Aorta (tissue), 5 donors: ENCODE measurements around the gene ANKRD44. TPM values are rescaled to one million over a fixed set of nuclear protein-coding genes. Genes with fewer than 3 reads are reported as not detected.
A peak's percentile ranks its signal among the peaks of the same experiment; 100 is the strongest.

Experiments
- ATAC-seq: fragments of 200-7000 bp; cut with Tn5 transposase; one replicate; pipeline ENCODE4 v1.9.1; 2022; ENCODE audit warnings: moderate library complexity; ENCODE audit not compliant: low FRiP score
- DNase-seq, 2 donors: peaks; one replicate each; pipeline ENCODE4 v3.0.0-alpha.2; 2020
- H3K27ac ChIP-seq, 2 donors: one replicate each; pipeline ENCODE4 v1.5.1; 2013; ENCODE audit warnings: low read length in 2 of 2, mild to moderate bottlenecking in 2 of 2, moderate library complexity in 2 of 2, control low read depth in 1 of 2, inconsistent platforms in 1 of 2, low read depth in 1 of 2
- H3K27me3 ChIP-seq, 2 donors: one replicate each; pipeline ENCODE4 v1.6.1; 2013; ENCODE audit warnings: control low read depth in 1 of 2, low read length in 1 of 2, mild to moderate bottlenecking in 1 of 2, moderate library complexity in 1 of 2; ENCODE audit not compliant: insufficient read depth in 2 of 2, control insufficient read depth in 1 of 2
- H3K36me3 ChIP-seq, 2 donors: one replicate each; pipeline ENCODE4 v1.6.1; 2013; ENCODE audit warnings: control low read depth in 1 of 2, low read length in 1 of 2, mild to moderate bottlenecking in 1 of 2; ENCODE audit not compliant: insufficient read depth in 2 of 2, control insufficient read depth in 1 of 2
- H3K4me1 ChIP-seq, 2 donors: one replicate each; pipeline ENCODE4 v1.6.1; 2013; ENCODE audit warnings: low read length in 2 of 2, control low read depth in 1 of 2, mild to moderate bottlenecking in 1 of 2, moderate library complexity in 1 of 2; ENCODE audit not compliant: insufficient read depth in 2 of 2, control insufficient read depth in 1 of 2
- H3K4me3 ChIP-seq, 2 donors: one replicate each; pipeline ENCODE4 v1.5.1; 2013; ENCODE audit warnings: low read length in 2 of 2, control low read depth in 1 of 2, mild to moderate bottlenecking in 1 of 2
- H3K9me3 ChIP-seq: one replicate; pipeline ENCODE4 v1.6.1; 2013; ENCODE audit warnings: mild to moderate bottlenecking, low read length; ENCODE audit not compliant: control insufficient read depth
- WGBS, 2 donors: extraction: QIAGEN DNeasy Blood & Tissue Kit; methylation state at CpG; one replicate each; pipeline ENCODE4 v1.1.7; 2013; 5-methylcytosine and 5-hydroxymethylcytosine counted together
- intact Hi-C, 2 donors: fragments of 100-400 bp; cut with DNase I; formaldehyde crosslinking; loops; one replicate each; pipeline versions ENCODE4 v1.14.2 to v1.15.0; 2022
- polyA plus RNA-seq, 2 donors: library from polyadenylated mRNA; stranded (reverse); fragments of 200-250 nt; gene quantifications; one replicate each; pipeline ENCODE4 v1.2.3, GENCODE V29; 2013
- total RNA-seq, 2 donors: library from RNA; stranded (reverse); fragmentation: NEBNext Ultra II Directional; extraction: Animal tissue kit (Norgen Biotek cat#: 25700); gene quantifications; one replicate each; pipeline ENCODE4 v1.2.1, GENCODE V29; 2021
- donor health status: healthy with polysubstance abuse.
- donor health status: Bipolar disorder and iron deficiency.
- donor health status: DM: no; HTN: no; CAD: no.
- donor health status: DM: no; HTN: no; CAD: no.
- donor health status: DM: yes; HTN: yes; CAD: no.

Gene ANKRD44
- total and polyA plus RNA-seq, 4 donors = 4.5 to 62.6 (median 33.8) TPM

- no peak overlapping the region for H3K27ac ChIP-seq
- H3K4me1 ChIP-seq = peaks cover 0 to 3% of the 10 kb centered on the region in 2 donors
- DNase-seq = no peak
- H3K36me3 ChIP-seq = peaks cover 0 to 2% of the 10 kb centered on the region in 2 donors
- no peak for ATAC-seq
- no peak overlapping the region for H3K4me3 ChIP-seq
- WGBS, 2 donors = 97 to 100% methylated on average over 1 of the region's 1 CpG
- no peaks in the 10 kb centered on the region for H3K9me3 ChIP-seq
- intact Hi-C loops = no loop called here
- no peaks in the 10 kb centered on the region for H3K27me3 ChIP-seq
These were observed 318.1 kb downstream of the ANKRD44 start for GRCh38 chr2:196992466-196992865.

DNA sequence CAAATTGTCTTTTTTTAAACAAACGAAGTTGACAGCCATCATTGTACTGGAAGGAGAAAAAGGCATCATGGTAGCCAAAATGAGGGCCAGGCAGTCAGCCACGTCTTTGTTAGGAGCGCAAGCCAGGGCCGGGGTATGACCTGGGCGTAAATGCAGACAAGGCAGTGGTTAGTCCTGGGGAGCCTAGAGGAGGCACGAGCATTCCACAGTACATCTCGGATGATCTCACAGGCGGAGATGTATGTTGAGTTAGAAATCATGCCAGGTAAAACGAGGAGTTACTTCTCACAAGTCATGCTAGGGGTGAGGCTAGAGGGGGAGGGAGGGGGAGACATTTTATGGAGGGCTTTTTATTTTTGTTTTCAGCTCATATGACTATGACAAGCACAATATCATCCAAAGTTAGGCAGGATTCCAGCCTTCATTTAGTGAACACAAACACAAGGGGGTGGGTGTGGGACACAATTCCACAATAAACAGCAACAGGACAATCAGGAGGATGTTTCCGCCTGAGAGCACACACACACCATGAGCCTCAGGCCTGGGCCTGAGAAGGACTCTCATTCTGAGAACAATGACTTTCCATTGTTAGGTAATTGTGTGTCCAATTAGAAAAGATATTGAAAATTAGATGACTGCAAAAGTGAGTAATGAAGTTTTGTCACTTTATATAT lies 319.7 kb downstream of the ANKRD44 start:
- Histone ChIP-seq H3K4me1 (peaks cover 0 to 3% of the 10 kb centered on the region in 2 donors), H3K9me3 (no peaks in the 10 kb centered on the region), H3K36me3 (peaks cover 0 to 2% of the 10 kb centered on the region in 2 donors), H3K27me3 (no peaks in the 10 kb centered on the region), H3K4me3 (no peak overlapping the region), H3K27ac (no peak overlapping the region)
- no peak for ATAC-seq
- 88% methylated on average over 10 of the region's 10 CpGs for WGBS, 2 donors
- intact Hi-C loops = no loop called here
- DNase-seq = no peak

GRCh38 chr2:196990092-196990491 lies 320.5 kb downstream of the ANKRD44 start:
- intact Hi-C loops = no loop called here
- Histone ChIP-seq H3K4me3 (no peak overlapping the region), H3K36me3 (peaks cover 0 to 2% of the 10 kb centered on the region in 2 donors), H3K27me3 (no peaks in the 10 kb centered on the region), H3K4me1 (peaks cover 0 to 3% of the 10 kb centered on the region in 2 donors), H3K27ac (no peak overlapping the region), H3K9me3 (no peaks in the 10 kb centered on the region)
- DNase-seq = no peak
- WGBS, 2 donors = 96% methylated on average over 1 of the region's 1 CpG
- no peak for ATAC-seq

GRCh38 chr2:196989496-196989895 lies 321.1 kb downstream of the ANKRD44 start:
- intact Hi-C loops = no loop called here
- WGBS, 2 donors = 88 to 90% methylated on average over 4 of the region's 4 CpGs
- H3K36me3 ChIP-seq = peaks cover 0 to 2% of the 10 kb centered on the region in 2 donors

GRCh38 chr2:196988639-196989038 lies 321.9 kb downstream of the ANKRD44 start:
- DNase-seq (no peak), ATAC-seq (no peak)
- H3K9me3 ChIP-seq = no peaks in the 10 kb centered on the region
- peak overlapping the region in 1 of 2 donors; percentile 44 for H3K27ac ChIP-seq
- intact Hi-C loops = no loop called here
- H3K27me3 ChIP-seq = no peaks in the 10 kb centered on the region
- H3K36me3 ChIP-seq = peaks cover 0 to 2% of the 10 kb centered on the region in 2 donors
- H3K4me3 ChIP-seq = no peak overlapping the region
- H3K4me1 ChIP-seq = peaks cover 0 to 3% of the 10 kb centered on the region in 2 donors
- 59 to 62% methylated on average over 5 of the region's 5 CpGs for WGBS, 2 donors

More at GRCh38 chr2:196989496-196989895, 321.1 kb downstream of the ANKRD44 start:
- Histone ChIP-seq H3K27me3 (no peaks in the 10 kb centered on the region), H3K4me3 (no peak overlapping the region), H3K27ac (no peak overlapping the region), H3K9me3 (no peaks in the 10 kb centered on the region), H3K4me1 (peaks cover 0 to 3% of the 10 kb centered on the region in 2 donors)
- DNase-seq (no peak), ATAC-seq (no peak)

- DNase-seq (no peak), ATAC-seq (peak; percentile 91)
- no peak overlapping the region for H3K4me3 ChIP-seq
- H3K4me1 ChIP-seq = peaks cover 0 to 3% of the 10 kb centered on the region in 2 donors
- intact Hi-C loops = no loop called here
- WGBS, 2 donors = 1 to 2% methylated on average over 6 of the region's 6 CpGs
- H3K36me3 ChIP-seq = peaks cover 0 to 2% of the 10 kb centered on the region in 2 donors
- H3K9me3 ChIP-seq = no peaks in the 10 kb centered on the region
- H3K27ac ChIP-seq = no peak overlapping the region
- no peaks in the 10 kb centered on the region for H3K27me3 ChIP-seq
These were observed 322.8 kb downstream of the ANKRD44 start for GRCh38 chr2:196987649-196988364.

GRCh38 chr2:196987298-196987648 lies 323.3 kb downstream of the ANKRD44 start:
- Histone ChIP-seq H3K27ac (no peak overlapping the region), H3K4me1 (peaks cover 0 to 3% of the 10 kb centered on the region in 2 donors), H3K36me3 (no peaks in the 10 kb centered on the region), H3K9me3 (no peaks in the 10 kb centered on the region), H3K27me3 (no peaks in the 10 kb centered on the region), H3K4me3 (no peak overlapping the region)
- 61 to 62% methylated on average over 1 of the region's 1 CpG for WGBS, 2 donors
- intact Hi-C loops = no loop called here
- no peak for DNase-seq
- no peak for ATAC-seq

DNA sequence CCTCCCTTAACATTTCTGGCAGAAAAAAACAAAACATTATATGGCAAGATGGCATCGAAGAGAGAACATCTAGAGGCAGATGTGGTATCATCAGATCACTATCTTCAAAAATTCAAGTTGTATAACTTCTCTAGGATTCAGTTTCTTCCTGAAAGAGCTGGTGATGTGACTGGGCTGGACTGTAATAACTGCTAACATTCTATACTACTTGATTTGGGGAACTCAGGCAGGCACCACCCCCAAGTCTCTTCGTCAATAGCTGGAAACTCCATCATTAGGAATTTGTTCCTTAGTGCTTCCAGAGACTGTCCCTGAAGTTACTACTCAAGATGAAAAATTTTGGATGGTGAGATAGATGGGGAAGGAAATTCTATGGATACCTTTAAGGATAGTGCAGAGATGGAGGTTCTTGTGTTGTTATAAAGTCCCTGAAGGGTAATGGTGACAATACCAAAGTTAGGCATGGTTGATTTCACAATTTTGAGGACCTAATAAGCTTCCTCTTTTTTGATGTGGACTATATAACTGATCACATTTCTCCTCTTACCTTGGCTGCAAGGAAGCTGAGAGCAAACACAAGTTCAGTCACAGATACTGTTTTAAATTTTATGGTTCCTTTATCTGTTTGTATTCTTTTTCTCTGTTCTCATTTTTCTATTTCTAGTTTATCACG lies 324.9 kb downstream of the ANKRD44 start:
- intact Hi-C loops = no loop called here
- no peak for ATAC-seq
- 94 to 97% methylated on average over 3 of the region's 3 CpGs for WGBS, 2 donors
- no peak for DNase-seq
- no peaks in the 10 kb centered on the region for H3K27me3 ChIP-seq
- peaks cover 0 to 3% of the 10 kb centered on the region in 2 donors for H3K4me1 ChIP-seq
- H3K9me3 ChIP-seq = no peaks in the 10 kb centered on the region
- no peak overlapping the region for H3K27ac ChIP-seq
- no peak overlapping the region for H3K4me3 ChIP-seq
- no peaks in the 10 kb centered on the region for H3K36me3 ChIP-seq
